ENCODE results near the gene HES2. TPM values are rescaled to one million over a fixed set of nuclear protein-coding genes. Genes with fewer than 3 reads are reported as not detected.
A peak's percentile ranks its signal among the peaks of the same experiment; 100 is the strongest.
"Not testable (repeated sequence)": the region's sequence is repeated elsewhere in the genome, so short reads cannot be mapped to it uniquely, and the experiment has no call there.

Gene HES2
- polyA plus RNA-seq, 3 donors = 0.17 to 0.89 (median 0.33) TPM

GRCh38 chr1:6372236-6372635, 47.5 kb downstream of the HES2 start:
- not testable (repeated sequence) for DNase-seq (ENCODE audit: extremely low read depth in 1 of 11, low read depth in 9 of 11, low spot score in 4 of 11)

GRCh38 chr1:6370006-6370405, 49.7 kb downstream of the HES2 start:
- no peak for DNase-seq (ENCODE audit: extremely low read depth in 1 of 11, low read depth in 9 of 11, low spot score in 4 of 11)

- DNase-seq (ENCODE audit: extremely low read depth in 1 of 11, low read depth in 9 of 11, low spot score in 4 of 11) = no peak
Observed at GRCh38 chr1:6367381-6368012, 52.2 kb downstream of the HES2 start.

- no peak for DNase-seq (ENCODE audit: extremely low read depth in 1 of 11, low read depth in 9 of 11, low spot score in 4 of 11)
Observed at GRCh38 chr1:6365047-6365446, 54.7 kb downstream of the HES2 start.

GRCh38 chr1:6363085-6363884, 56.4 kb downstream of the HES2 start:
- DNase-seq (ENCODE audit: extremely low read depth in 1 of 11, low read depth in 9 of 11, low spot score in 4 of 11) = peak in 1 of 11 donors; percentile 34

Other genes starting within 250 kb of the HES2 start
- gene CHD5, start 239.6 kb downstream of the HES2 start, polyA plus RNA-seq (ENCODE audit: insufficient read length in 3 of 3) = under 1 TPM; 0.22 to 0.54 (median 0.37) TPM
- 100 to 1,000 TPM; 559 to 669 (median 607) TPM for gene RPL22, start 220.3 kb downstream of the HES2 start, polyA plus RNA-seq (ENCODE audit: insufficient read length in 3 of 3)
- 10 to 100 TPM; 20.0 to 52.0 (median 25.4) TPM for gene RNF207, start 213.8 kb downstream of the HES2 start, polyA plus RNA-seq (ENCODE audit: insufficient read length in 3 of 3)
- gene ICMT, start 184.0 kb downstream of the HES2 start, polyA plus RNA-seq (ENCODE audit: insufficient read length in 3 of 3) = 10 to 100 TPM; 52.9 to 62.4 (median 59.3) TPM
- gene HES3, start 175.7 kb downstream of the HES2 start, polyA plus RNA-seq (ENCODE audit: insufficient read length in 3 of 3) = not detected
- gene GPR153, start 158.8 kb downstream of the HES2 start, polyA plus RNA-seq (ENCODE audit: insufficient read length in 3 of 3) = 1 to 10 TPM; 4.7 to 8.7 (median 6.9) TPM
- 10 to 100 TPM; 24.7 to 36.6 (median 34.0) TPM for gene ACOT7, start 26.2 kb downstream of the HES2 start, polyA plus RNA-seq (ENCODE audit: insufficient read length in 3 of 3)
- gene ESPN, start 4.9 kb upstream of the HES2 start, polyA plus RNA-seq (ENCODE audit: insufficient read length in 3 of 3) = 10 to 100 TPM; 12.4 to 31.4 (median 15.6) TPM
- 10 to 100 TPM in 2 of 3 donors, 1 to 10 TPM in 1; 9.0 to 25.7 (median 16.6) TPM for gene TNFRSF25, start 46.3 kb upstream of the HES2 start, polyA plus RNA-seq (ENCODE audit: insufficient read length in 3 of 3)
- gene PLEKHG5, start 71.7 kb upstream of the HES2 start, polyA plus RNA-seq (ENCODE audit: insufficient read length in 3 of 3) = 10 to 100 TPM; 12.8 to 24.6 (median 18.4) TPM
- 10 to 100 TPM; 14.8 to 18.5 (median 18.1) TPM for gene NOL9, start 134.6 kb upstream of the HES2 start, polyA plus RNA-seq (ENCODE audit: insufficient read length in 3 of 3)
- under 1 TPM in 2 of 3 donors, not detected in 1; 0.06 to 0.29 TPM for gene TAS1R1, start 135.4 kb upstream of the HES2 start, polyA plus RNA-seq (ENCODE audit: insufficient read length in 3 of 3)
- gene ZBTB48, start 160.1 kb upstream of the HES2 start, polyA plus RNA-seq (ENCODE audit: insufficient read length in 3 of 3) = 10 to 100 TPM; 26.0 to 40.0 (median 34.0) TPM
- gene KLHL21, start 182.9 kb upstream of the HES2 start, polyA plus RNA-seq (ENCODE audit: insufficient read length in 3 of 3) = 10 to 100 TPM; 12.1 to 17.7 (median 15.4) TPM
- gene PHF13, start 193.8 kb upstream of the HES2 start, polyA plus RNA-seq (ENCODE audit: insufficient read length in 3 of 3) = 10 to 100 TPM; 25.2 to 27.1 (median 26.9) TPM
- 10 to 100 TPM; 16.3 to 25.6 (median 20.3) TPM for gene THAP3, start 204.9 kb upstream of the HES2 start, polyA plus RNA-seq (ENCODE audit: insufficient read length in 3 of 3)